ENCODE data around the gene SNHG17.
"Not testable (repeated sequence)": the region's sequence is repeated elsewhere in the genome, so short reads cannot be mapped to it uniquely, and the experiment has no call there.

SNHG17 gene

GRCh38 chr20:38418509-38419204 is 16.5 kb downstream of the SNHG17 start:
- DNase-seq: no peak

GRCh38 chr20:38414769-38415450 is 20.2 kb downstream of the SNHG17 start:
- DNase-seq: no peak

GRCh38 chr20:38412877-38413577 is 22.1 kb downstream of the SNHG17 start:
- DNase-seq: no peak

GRCh38 chr20:38407822-38408221 is 27.3 kb downstream of the SNHG17 start:
- not testable (repeated sequence) for DNase-seq

GRCh38 chr20:38407321-38407720 is 27.8 kb downstream of the SNHG17 start:
- DNase-seq: no peak

DNA sequence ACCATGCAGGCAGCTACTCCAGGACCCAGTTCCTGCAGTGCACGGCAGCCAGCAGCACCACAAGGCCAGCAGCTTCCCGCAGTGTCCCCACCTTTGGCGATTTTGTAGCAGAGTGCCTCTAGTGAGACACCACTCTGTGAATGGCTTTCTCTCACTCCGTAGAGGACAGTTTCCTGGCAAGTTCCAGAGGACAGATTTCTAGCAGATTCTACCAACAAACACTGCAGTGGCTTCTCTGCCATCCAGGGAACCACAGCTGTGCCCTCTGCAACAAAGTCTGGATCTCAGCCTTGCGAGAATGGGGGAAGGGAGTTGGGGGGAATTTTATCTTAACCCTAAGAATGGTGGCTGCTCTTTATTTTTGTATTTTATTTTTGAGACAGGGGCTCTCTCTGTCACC is 28.7 kb downstream of the SNHG17 start:
- DNase-seq: no peak

DNA sequence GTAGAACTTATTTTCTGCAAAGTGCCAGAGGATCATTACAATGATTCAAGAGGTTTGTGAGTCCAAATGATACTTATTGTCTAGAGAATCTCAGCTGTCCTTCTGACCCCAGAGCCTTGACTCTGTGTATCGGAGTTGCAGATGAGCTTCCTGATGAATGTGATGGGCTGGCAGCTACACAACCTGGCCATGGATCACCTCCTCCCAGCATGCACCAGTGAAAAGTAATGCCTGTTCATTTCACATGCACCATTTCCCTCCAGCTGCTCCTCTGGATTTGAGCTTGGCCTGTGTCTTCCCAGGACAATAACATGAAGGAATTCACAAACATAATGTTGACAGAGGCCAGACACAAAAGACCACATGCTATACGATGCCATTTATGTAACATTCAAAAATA is 30.0 kb downstream of the SNHG17 start:
- no peak for DNase-seq

GRCh38 chr20:38404016-38404415 is 31.1 kb downstream of the SNHG17 start:
- DNase-seq: no peak

DNA sequence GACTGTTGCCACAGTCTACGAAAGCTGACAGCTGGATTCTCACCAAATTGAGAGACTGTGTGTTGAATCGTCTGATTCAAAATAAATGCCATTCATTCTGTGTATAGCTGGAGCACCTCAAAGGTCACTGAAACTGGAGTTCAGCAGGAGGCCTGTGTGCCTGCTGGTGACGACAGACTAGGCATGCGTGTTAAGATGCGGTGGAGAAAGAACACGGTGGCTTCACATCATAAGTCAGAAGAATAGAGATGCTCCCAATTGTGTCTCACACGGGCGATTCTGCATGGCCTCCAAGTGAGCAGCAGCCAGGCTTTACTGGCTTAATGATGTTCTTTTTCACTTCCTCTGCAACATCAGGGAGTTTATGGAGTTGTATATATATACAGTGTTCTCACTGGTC is 32.3 kb downstream of the SNHG17 start:
- no peak for DNase-seq

- no peak for DNase-seq
These were observed 33.0 kb downstream of the SNHG17 start for GRCh38 chr20:38402089-38402488.

- not testable (repeated sequence) for DNase-seq
These were observed 39.3 kb downstream of the SNHG17 start for GRCh38 chr20:38395751-38396395.

GRCh38 chr20:38395165-38395564 is 40.0 kb downstream of the SNHG17 start:
- DNase-seq: no peak

- no peak for DNase-seq
These were observed 41.9 kb downstream of the SNHG17 start for GRCh38 chr20:38393259-38393658.

- DNase-seq: no peak
These were observed 42.8 kb downstream of the SNHG17 start for GRCh38 chr20:38392356-38392755.

DNA sequence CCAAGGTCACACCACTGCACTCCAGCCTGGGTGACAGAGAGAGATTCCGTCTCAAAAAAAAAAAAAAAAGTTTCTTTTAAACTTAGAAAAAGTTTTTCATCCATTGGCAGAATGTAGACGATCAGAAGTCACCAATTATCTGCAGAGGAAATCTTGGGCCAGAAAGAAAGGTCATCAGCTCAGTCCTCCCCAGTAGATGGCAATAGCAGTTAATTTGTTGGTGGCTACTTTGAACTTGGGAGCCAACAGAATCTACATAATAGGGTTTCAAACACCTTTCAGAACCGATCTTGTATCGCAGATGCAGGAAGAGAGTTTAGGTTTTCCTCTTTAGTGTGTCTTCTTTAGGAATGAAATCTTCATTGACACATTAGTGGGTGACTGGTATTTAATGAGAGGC is 47.2 kb downstream of the SNHG17 start:
- no peak for DNase-seq

GRCh38 chr20:38386851-38387250 is 48.3 kb downstream of the SNHG17 start:
- no peak for DNase-seq

DNA sequence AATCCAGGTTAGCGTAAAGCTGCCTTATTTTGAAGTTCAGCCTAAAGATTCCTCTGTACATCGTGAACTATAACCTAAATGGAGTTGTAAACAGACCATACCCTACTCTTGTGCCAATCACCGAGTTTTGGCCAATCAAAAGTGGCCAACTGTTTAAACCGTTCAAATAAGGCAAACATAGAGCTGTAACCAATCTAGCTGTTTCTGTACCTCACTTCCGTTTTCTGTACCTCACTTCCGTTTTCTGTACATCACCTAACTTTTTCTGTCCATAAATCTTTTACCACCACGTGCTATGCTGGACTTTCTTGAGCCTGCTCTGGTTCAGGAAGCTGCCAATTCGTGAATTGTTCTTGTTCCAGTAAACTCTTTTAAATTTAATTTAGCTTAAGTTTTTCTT is 49.1 kb downstream of the SNHG17 start:
- DNase-seq: no peak

DNA sequence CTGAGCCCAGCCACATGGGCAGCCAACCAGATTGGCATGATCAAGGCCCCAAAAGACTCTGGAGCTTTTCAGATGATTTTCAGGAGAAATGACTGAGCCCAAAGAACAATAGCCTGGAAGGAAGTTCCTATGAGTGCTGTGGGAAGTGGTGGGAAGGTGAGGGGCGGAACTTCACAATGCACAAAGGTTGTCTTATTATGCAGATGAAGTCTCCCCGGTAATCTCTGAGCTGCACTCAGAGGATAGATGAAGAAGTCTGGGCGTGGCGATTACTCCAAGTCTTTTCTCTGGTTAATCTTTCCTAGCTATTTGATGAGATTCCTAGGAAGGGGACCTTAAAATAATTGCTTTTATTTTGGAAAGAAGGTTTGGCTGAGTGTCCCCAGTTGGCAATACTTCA is 52.0 kb downstream of the SNHG17 start:
- no peak for DNase-seq

DNA sequence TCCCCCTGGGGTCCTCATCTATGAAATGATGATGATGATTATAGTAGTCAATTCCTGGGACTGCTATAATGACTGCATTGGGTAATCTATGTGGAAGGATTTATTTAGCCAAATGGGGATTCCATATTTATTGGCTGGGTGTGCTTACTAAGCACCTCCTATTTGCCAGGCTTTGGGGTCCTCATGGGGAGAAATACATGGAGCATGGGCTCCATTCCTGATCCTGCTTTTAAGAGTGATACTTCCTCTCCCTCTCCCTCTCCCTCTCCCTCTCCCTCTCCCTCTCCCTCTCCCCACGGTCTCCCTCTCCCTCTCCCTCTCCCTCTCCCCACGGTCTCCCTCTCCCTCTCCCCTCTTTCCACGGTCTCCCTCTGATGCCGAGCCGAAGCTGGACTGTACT is 57.3 kb downstream of the SNHG17 start:
- DNase-seq: not testable (repeated sequence)

GRCh38 chr20:38377039-38377685 is 58.0 kb downstream of the SNHG17 start:
- no peak for DNase-seq

DNA sequence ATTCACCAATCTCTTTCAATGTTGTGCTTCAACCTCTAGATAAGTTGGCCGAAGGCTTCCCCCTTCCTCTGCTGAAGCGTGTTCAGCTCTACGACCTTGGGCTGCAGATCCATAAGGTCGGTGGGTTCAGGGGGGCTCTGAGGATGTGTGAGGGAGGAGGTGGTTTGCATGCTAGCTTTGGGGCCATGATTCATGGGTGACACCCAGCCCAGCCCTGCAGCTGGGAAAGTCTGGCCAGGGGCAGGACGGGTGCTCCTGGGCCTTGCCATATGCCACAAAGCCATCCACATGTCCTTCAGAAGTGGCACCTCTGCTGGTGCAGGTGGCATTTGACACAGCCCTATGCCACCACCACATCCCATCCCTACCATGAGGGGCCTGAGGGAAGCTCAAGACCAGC is 61.2 kb downstream of the SNHG17 start:
- DNase-seq: no peak

GRCh38 chr20:38373231-38373867 is 61.8 kb downstream of the SNHG17 start:
- DNase-seq: no peak

DNA sequence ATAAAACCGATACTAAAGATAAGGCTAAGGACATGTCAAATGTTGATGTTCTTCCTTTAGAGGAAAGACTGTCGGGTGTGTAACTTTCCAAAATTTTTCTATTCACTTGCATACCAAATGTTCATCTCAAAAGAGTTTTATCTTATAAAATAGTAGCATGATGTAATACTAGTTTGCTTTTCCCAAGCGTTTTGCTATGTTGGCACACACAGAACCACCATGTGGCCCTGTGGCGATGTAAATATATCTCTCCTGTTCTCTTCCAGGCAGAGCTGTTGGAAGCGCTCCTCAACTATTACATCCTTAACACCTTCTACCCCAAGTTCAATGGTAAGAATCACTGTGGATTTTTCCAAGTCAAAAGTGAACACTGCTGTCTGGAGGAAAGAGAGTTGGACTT is 62.3 kb downstream of the SNHG17 start:
- no peak for DNase-seq

All from stimulated activated naive CD4-positive, alpha-beta T cell (primary cell).